ENCODE measurements around the gene ICAM2.

ICAM2 gene

DNA sequence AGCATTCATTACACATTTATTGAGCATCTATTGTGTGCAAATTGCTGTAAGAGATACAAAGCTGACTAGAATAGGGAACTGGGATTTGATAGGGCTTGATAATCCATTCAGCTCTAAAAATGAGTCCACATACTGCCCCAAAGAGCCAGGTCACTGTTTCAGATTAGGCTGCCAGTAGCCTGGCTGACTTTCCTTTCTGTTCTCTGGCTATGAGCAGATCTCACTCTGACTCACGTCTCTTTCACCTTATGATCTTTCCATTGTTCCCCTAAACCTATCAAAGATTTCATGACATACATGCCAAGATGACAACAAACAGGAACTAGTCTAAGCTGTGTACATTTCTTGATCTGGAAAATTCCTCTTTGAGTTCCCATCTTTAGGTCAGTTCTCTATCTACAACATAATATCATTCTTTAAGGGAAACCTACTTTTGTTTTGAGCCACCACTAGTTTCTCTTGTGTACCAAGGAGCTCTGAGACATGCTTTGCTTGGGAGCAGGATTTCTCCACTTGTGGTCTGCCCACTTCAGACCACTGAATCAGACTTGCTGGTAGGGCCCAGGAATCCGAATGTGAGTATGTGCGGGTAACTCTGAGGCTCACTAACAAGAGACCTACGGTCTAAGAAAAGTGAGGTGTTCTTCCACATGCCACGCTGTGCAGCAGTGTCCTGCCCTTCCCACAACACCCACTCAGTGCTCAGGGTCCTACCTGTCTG lies 40.9 kb upstream of the ICAM2 start:
- Histone ChIP-seq H3K4me2 (ENCODE audit: low read length) (no peak overlapping the region), H3K4me3 (ENCODE audit: low read length) (no peak overlapping the region), H3K36me3 (ENCODE audit: control insufficient read depth, low read length) (no peaks in the 10 kb centered on the region), H3K79me2 (ENCODE audit: control insufficient read depth, low read length) (no peaks in the 10 kb centered on the region), H3K4me1 (ENCODE audit: control insufficient read depth, low read length) (peaks cover 15% of the 10 kb centered on the region), H4K20me1 (ENCODE audit: control insufficient read depth, insufficient read depth, low read depth, low read length) (no peaks in the 10 kb centered on the region), H3K27ac (ENCODE audit: low read depth, low read length) (no peak overlapping the region), H3K27me3 (ENCODE audit: control insufficient read depth, low read length) (no peaks in the 10 kb centered on the region), H3K9me3 (ENCODE audit: control insufficient read depth, insufficient read depth, low read length) (no peaks in the 10 kb centered on the region), H3F3A (ENCODE audit: control insufficient read depth, insufficient read depth) (no peaks in the 10 kb centered on the region), H3K9me2 (replicated peaks; ENCODE audit: control insufficient read depth, low read length) (no peaks in the 10 kb centered on the region)
- no peak for TF ChIP-seq EZH2phosphoT487 (IDR thresholded peaks at IDR 0.05; ENCODE audit: borderline replicate concordance, low read length)
- TF ChIP-seq, protein P1, sequence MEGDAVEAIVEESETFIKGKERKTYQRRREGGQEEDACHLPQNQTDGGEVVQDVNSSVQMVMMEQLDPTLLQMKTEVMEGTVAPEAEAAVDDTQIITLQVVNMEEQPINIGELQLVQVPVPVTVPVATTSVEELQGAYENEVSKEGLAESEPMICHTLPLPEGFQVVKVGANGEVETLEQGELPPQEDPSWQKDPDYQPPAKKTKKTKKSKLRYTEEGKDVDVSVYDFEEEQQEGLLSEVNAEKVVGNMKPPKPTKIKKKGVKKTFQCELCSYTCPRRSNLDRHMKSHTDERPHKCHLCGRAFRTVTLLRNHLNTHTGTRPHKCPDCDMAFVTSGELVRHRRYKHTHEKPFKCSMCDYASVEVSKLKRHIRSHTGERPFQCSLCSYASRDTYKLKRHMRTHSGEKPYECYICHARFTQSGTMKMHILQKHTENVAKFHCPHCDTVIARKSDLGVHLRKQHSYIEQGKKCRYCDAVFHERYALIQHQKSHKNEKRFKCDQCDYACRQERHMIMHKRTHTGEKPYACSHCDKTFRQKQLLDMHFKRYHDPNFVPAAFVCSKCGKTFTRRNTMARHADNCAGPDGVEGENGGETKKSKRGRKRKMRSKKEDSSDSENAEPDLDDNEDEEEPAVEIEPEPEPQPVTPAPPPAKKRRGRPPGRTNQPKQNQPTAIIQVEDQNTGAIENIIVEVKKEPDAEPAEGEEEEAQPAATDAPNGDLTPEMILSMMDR (IDR thresholded peaks at IDR 0.05; ENCODE audit: low read depth, low read length, poor library complexity, severe bottlenecking): no peak

DNA sequence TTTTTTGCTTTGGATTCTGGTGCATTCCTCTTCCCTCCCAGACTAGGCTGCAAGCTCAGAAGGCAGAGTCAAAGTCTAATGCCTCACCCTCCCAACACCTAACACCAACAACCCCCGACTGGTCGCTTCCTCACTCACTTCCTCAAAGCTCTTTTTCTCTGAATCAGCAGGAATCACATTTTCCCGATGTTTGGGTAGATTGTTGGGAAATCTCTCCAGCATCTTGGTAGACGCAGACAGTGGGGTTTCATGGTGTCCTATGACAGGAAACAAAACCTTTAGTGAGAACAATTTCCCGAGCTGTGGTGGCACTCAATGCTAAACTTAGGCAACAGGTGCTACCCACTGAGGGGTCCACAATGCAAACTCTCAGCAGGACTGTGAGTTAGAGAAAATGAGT lies 39.9 kb upstream of the ICAM2 start:
- Histone ChIP-seq H3K79me2 (ENCODE audit: control insufficient read depth, low read length) (no peaks in the 10 kb centered on the region), H3K4me2 (ENCODE audit: low read length) (no peak overlapping the region), H3K9me3 (ENCODE audit: control insufficient read depth, insufficient read depth, low read length) (no peaks in the 10 kb centered on the region), H3K27me3 (ENCODE audit: control insufficient read depth, low read length) (no peaks in the 10 kb centered on the region), H3K36me3 (ENCODE audit: control insufficient read depth, low read length) (no peaks in the 10 kb centered on the region), H3K4me1 (ENCODE audit: control insufficient read depth, low read length) (peaks cover 15% of the 10 kb centered on the region), H3K9me2 (replicated peaks; ENCODE audit: control insufficient read depth, low read length) (no peaks in the 10 kb centered on the region), H3F3A (ENCODE audit: control insufficient read depth, insufficient read depth) (no peaks in the 10 kb centered on the region), H4K20me1 (ENCODE audit: control insufficient read depth, insufficient read depth, low read depth, low read length) (no peaks in the 10 kb centered on the region), H3K27ac (ENCODE audit: low read depth, low read length) (no peak overlapping the region), H3K4me3 (ENCODE audit: low read length) (no peak overlapping the region)
- TF ChIP-seq, protein P1 (IDR thresholded peaks at IDR 0.05; ENCODE audit: low read depth, low read length, poor library complexity, severe bottlenecking): no peak
- TF ChIP-seq EZH2phosphoT487 (IDR thresholded peaks at IDR 0.05; ENCODE audit: borderline replicate concordance, low read length): no peak

DNA sequence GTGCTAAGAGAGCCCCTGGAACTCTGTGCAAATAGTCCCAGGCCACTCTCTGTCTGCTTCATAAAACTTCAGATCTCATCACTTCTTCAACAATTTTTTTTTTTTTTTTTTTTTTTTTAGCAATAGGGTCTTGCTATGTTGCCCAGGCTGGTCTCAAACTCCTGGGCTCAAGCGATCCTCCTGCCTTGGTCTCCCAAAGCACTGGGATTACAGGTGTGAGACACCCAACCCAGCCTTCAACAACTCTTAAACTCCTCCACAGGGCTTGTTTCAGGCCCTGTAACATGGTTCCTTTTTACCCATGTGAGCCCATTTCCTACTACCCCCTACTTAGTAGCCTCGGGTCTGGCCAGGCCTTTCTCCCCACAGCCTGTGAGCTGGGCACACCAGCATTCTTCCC lies 39.3 kb upstream of the ICAM2 start:
- H3F3A ChIP-seq (ENCODE audit: control insufficient read depth, insufficient read depth): no peaks in the 10 kb centered on the region
- H3K27ac ChIP-seq (ENCODE audit: low read depth, low read length): no peak overlapping the region
- peaks cover 15% of the 10 kb centered on the region for H3K4me1 ChIP-seq (ENCODE audit: control insufficient read depth, low read length)

More for the DNA sequence above, 39.3 kb upstream of the ICAM2 start:
- Histone ChIP-seq H3K9me2 (replicated peaks; ENCODE audit: control insufficient read depth, low read length) (no peaks in the 10 kb centered on the region), H3K36me3 (ENCODE audit: control insufficient read depth, low read length) (no peaks in the 10 kb centered on the region), H4K20me1 (ENCODE audit: control insufficient read depth, insufficient read depth, low read depth, low read length) (no peaks in the 10 kb centered on the region), H3K4me3 (ENCODE audit: low read length) (no peak overlapping the region), H3K27me3 (ENCODE audit: control insufficient read depth, low read length) (no peaks in the 10 kb centered on the region), H3K79me2 (ENCODE audit: control insufficient read depth, low read length) (no peaks in the 10 kb centered on the region), H3K9me3 (ENCODE audit: control insufficient read depth, insufficient read depth, low read length) (no peaks in the 10 kb centered on the region), H3K4me2 (ENCODE audit: low read length) (no peak overlapping the region)
- TF ChIP-seq, protein P1 (IDR thresholded peaks at IDR 0.05; ENCODE audit: low read depth, low read length, poor library complexity, severe bottlenecking): no peak
- no peak for TF ChIP-seq EZH2phosphoT487 (IDR thresholded peaks at IDR 0.05; ENCODE audit: borderline replicate concordance, low read length)
